Type B pancreatic cell (in vitro differentiated cells): Measurements from ENCODE around the gene STX10. TPM values are rescaled to one million over a fixed set of nuclear protein-coding genes. Genes with fewer than 3 reads are reported as not detected.

ENCODE experiments used
- DNase-seq: peaks from one replicate; pipeline ENCODE4 v3.0.0; 2021; ENCODE audit warnings: mixed read lengths; ENCODE audit not compliant: unreplicated experiment; ENCODE audit errors: extremely low spot score
- H3K27ac Mint-ChIP-seq: 2 replicates; pipeline ENCODE4 v1.8.0; 2021; ENCODE audit warnings: mild to moderate bottlenecking, mixed read lengths
- H3K27me3 Mint-ChIP-seq: 2 replicates; pipeline ENCODE4 v1.8.0; 2021; ENCODE audit warnings: mixed read lengths
- H3K36me3 Mint-ChIP-seq: 2 replicates; pipeline ENCODE4 v1.8.0; 2021; ENCODE audit warnings: mixed read lengths
- H3K4me1 Mint-ChIP-seq: one replicate; pipeline ENCODE4 v1.8.0; 2021; ENCODE audit warnings: mixed read lengths; ENCODE audit not compliant: unreplicated experiment
- H3K4me3 Mint-ChIP-seq: 2 replicates; pipeline ENCODE4 v1.8.0; 2021; ENCODE audit warnings: mild to moderate bottlenecking, mixed read lengths
- H3K9me3 Mint-ChIP-seq: 2 replicates; pipeline ENCODE4 v1.8.0; 2021; ENCODE audit warnings: mixed read lengths
- CTCF ChIP-seq: fragments of 200-600 bp; sonication (generic); conservative IDR thresholded peaks from 2 replicates; pipeline ENCODE4 v1.5.0; 2021; ENCODE audit warnings: antibody characterized with exemption, mild to moderate bottlenecking
- long read RNA-seq: library from polyadenylated mRNA; unstranded; transcript quantifications from one replicate; pipeline ENCODE4 v2.0.0, GENCODE V29; 2020
- total RNA-seq: library from RNA; stranded (reverse); gene quantifications from 2 replicates; pipeline ENCODE4 v1.2.1, GENCODE V29; 2021; ENCODE audit warnings: low replicate concordance

Gene STX10
- 45.2 and 46.8 TPM in 2 replicates for total RNA-seq
- long read RNA-seq, partial matches to known transcripts = 5 of 8 reads
- long read RNA-seq, other reads (novel, unspliced or antisense) = 1 of 8 reads

GRCh38 chr19:13150187-13150930, at the start of gene STX10, which contains the start of gene IER2:
STX10 (minus strand) TSS chr19:13150375; CDS start chr19:13150173, 202 bp downstream.
IER2 (plus strand) TSS chr19:13150411; CDS start chr19:13153187, 2,776 bp downstream.
- peak within 1 kb of the TSS; percentile 99 for H3K4me3 Mint-ChIP-seq
- H3K36me3 Mint-ChIP-seq = peaks cover 20% of the 10 kb centered on the region
- DNase-seq = peak; percentile 92
- peak within 1 kb of the TSS; percentile 100 for H3K27ac Mint-ChIP-seq
- H3K27me3 Mint-ChIP-seq = peaks cover 24% of the 10 kb centered on the region
- TF ChIP-seq CTCF = peak; percentile 66
- peaks cover 20% of the 10 kb centered on the region for H3K4me1 Mint-ChIP-seq
- no peaks in the 10 kb centered on the region for H3K9me3 Mint-ChIP-seq

- no peak overlapping the region for H3K27ac Mint-ChIP-seq
- TF ChIP-seq CTCF = no peak
These were observed 48.5 kb upstream of the STX10 start for GRCh38 chr19:13198634-13199033.

GRCh38 chr19:13195678-13196077, 45.5 kb upstream of the STX10 start:
- peak; percentile 69 for TF ChIP-seq CTCF
- H3K4me1 Mint-ChIP-seq = no peaks in the 10 kb centered on the region
- peak overlapping the region; percentile 36 for H3K27ac Mint-ChIP-seq
- H3K36me3 Mint-ChIP-seq = no peaks in the 10 kb centered on the region
- no peaks in the 10 kb centered on the region for H3K27me3 Mint-ChIP-seq
- H3K4me3 Mint-ChIP-seq = no peak overlapping the region
- H3K9me3 Mint-ChIP-seq = no peaks in the 10 kb centered on the region
- no peak for DNase-seq

More at GRCh38 chr19:13198634-13199033, 48.5 kb upstream of the STX10 start:
- Mint-ChIP-seq H3K4me1 (no peaks in the 10 kb centered on the region), H3K4me3 (no peak overlapping the region), H3K9me3 (no peaks in the 10 kb centered on the region), H3K27me3 (no peaks in the 10 kb centered on the region), H3K36me3 (no peaks in the 10 kb centered on the region)
- DNase-seq = no peak

GRCh38 chr19:13190781-13191540, 40.8 kb upstream of the STX10 start:
- no peaks in the 10 kb centered on the region for H3K9me3 Mint-ChIP-seq
- H3K27me3 Mint-ChIP-seq = no peaks in the 10 kb centered on the region
- no peak overlapping the region for H3K27ac Mint-ChIP-seq
- H3K4me3 Mint-ChIP-seq = no peak overlapping the region
- no peak for DNase-seq
- no peak for TF ChIP-seq CTCF
- no peaks in the 10 kb centered on the region for H3K4me1 Mint-ChIP-seq
- no peaks in the 10 kb centered on the region for H3K36me3 Mint-ChIP-seq

GRCh38 chr19:13189600-13189999, 39.4 kb upstream of the STX10 start:
- Mint-ChIP-seq H3K4me3 (no peak overlapping the region), H3K27ac (no peak overlapping the region), H3K36me3 (no peaks in the 10 kb centered on the region), H3K4me1 (no peaks in the 10 kb centered on the region), H3K27me3 (no peaks in the 10 kb centered on the region), H3K9me3 (no peaks in the 10 kb centered on the region)
- no peak for DNase-seq
- no peak for TF ChIP-seq CTCF
